Neutrophil (primary cell): ENCODE results near the gene PKD1.

Experiments used
- H3K27ac ChIP-seq: fragments of 200-600 bp; sonication (generic); 2 replicates; pipeline ENCODE4 v1.5.1; 2016; ENCODE audit warnings: mild to moderate bottlenecking, moderate library complexity
- H3K27me3 ChIP-seq: fragments of 200-600 bp; sonication (generic); 2 replicates; pipeline ENCODE4 v1.6.0; 2016; ENCODE audit warnings: mild to moderate bottlenecking
- H3K36me3 ChIP-seq: fragments of 200-600 bp; sonication (generic); 2 replicates; pipeline ENCODE4 v1.5.1; 2017
- H3K4me1 ChIP-seq, 2 experiments: fragments of 200-600 bp in 1 of 2; sonication (generic) in 1 of 2; 1 replicate in 1 of 2; 2 replicates in 1 of 2; pipeline versions ENCODE4 v1.5.1 to v1.6.1; 2013 to 2016; ENCODE audit warnings: low read depth in 1 of 2, low read length in 1 of 2, mild to moderate bottlenecking in 1 of 2, moderate library complexity in 1 of 2; ENCODE audit not compliant: control insufficient read depth in 1 of 2, insufficient read depth in 1 of 2
- H3K4me3 ChIP-seq, 2 experiments: fragments of 200-600 bp in 1 of 2; sonication (generic) in 1 of 2; 1 replicate in 1 of 2; 2 replicates in 1 of 2; pipeline ENCODE4 v1.5.1; 2013 to 2016; ENCODE audit warnings: low read depth in 1 of 2, low read length in 1 of 2, mild to moderate bottlenecking in 1 of 2, moderate library complexity in 1 of 2
- H3K9me3 ChIP-seq: fragments of 200-600 bp; sonication (generic); 2 replicates; pipeline ENCODE4 v1.5.1; 2016
- TF ChIP-seq, protein P1 (sequence below): fragments of 200-600 bp; sonication (generic); IDR thresholded peaks from 2 replicates; pipeline ENCODE4 v1.5.1; 2016; ENCODE audit warnings: antibody characterized with exemption

Gene PKD1

DNA sequence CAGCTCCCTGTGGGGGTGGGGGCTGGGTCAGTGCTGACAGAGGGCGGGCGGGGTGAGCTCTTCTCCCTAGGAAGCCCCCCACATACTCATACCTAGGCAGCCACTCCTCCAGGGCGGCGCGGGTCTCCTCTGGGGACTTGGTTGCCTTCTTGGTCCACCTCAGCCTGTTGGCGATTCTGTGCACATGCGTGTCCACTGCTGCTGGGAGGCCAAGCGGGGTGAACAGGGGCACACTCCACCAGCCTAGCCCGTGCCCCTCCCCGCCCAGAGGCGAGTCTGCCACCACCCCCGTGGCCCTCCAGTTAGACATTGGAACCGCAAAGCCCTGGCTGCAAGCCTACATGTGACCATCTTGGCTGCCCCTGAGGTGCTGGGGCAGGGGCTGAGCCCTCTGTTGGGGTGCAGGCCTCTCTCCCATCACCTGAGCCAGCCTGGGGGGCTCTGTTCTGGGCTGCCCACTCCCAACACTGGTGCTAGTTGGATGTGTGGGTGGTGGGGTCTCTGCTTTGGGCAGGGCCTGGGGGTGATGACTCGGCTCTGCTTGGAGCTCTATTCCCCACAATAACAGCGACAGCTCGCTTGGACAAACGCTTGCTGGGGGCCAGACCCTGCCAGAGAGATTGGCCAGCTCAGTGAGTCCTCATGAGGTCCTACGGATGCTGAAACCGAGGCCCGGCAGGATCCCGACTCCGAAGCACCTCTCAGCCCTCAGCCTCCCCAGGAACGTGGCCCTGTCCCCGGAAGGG, 95.5 kb downstream of the PKD1 start:
- no peaks in the 10 kb centered on the region for H3K36me3 ChIP-seq
- H3K9me3 ChIP-seq: no peaks in the 10 kb centered on the region
- H3K27ac ChIP-seq: no peak overlapping the region
- TF ChIP-seq, protein P1, sequence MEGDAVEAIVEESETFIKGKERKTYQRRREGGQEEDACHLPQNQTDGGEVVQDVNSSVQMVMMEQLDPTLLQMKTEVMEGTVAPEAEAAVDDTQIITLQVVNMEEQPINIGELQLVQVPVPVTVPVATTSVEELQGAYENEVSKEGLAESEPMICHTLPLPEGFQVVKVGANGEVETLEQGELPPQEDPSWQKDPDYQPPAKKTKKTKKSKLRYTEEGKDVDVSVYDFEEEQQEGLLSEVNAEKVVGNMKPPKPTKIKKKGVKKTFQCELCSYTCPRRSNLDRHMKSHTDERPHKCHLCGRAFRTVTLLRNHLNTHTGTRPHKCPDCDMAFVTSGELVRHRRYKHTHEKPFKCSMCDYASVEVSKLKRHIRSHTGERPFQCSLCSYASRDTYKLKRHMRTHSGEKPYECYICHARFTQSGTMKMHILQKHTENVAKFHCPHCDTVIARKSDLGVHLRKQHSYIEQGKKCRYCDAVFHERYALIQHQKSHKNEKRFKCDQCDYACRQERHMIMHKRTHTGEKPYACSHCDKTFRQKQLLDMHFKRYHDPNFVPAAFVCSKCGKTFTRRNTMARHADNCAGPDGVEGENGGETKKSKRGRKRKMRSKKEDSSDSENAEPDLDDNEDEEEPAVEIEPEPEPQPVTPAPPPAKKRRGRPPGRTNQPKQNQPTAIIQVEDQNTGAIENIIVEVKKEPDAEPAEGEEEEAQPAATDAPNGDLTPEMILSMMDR: no peak
- H3K4me1 ChIP-seq: no peaks in the 10 kb centered on the region
- H3K4me3 ChIP-seq: no peak overlapping the region
- peaks cover 14% of the 10 kb centered on the region for H3K27me3 ChIP-seq

DNA sequence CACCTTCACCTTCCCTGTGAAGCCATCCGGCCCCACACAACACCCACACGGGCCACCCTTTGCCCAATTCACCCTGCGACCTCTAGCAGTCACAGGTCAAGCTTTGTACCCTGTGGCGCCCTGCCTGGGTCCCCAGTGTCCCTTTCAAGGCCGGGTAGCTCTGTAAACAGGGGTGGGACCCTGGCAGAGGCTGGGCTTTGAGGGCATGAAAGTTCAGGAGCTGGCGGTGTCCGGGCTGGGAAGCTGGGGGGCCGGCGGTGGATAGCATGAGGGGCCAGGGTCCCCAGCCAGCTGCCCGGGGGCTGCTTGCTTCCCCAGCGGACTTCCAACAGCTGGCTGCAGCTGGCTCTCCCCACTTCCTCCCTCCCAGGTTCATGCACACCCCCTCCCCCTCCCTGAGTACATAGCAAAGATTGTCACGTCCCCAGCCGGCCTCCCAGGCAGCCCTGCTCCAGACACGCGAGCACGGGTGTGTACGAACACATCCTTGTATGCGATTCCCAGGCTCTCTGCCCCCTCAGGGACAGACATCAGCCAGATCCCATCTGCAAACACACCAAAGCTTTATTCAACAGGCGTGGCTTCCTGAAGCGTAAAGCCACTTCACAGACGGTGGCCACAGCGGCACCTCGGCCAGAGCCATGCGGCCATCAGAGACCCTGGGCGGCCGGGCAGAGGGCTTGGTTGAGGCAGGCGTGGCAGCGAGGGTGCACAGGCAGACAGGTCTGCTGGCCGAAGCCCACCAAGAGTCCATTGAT, 96.2 kb downstream of the PKD1 start:
- H3K4me3 ChIP-seq: no peak overlapping the region
- no peak overlapping the region for H3K27ac ChIP-seq
- peaks cover 15% of the 10 kb centered on the region for H3K27me3 ChIP-seq
- H3K4me1 ChIP-seq: no peaks in the 10 kb centered on the region
- no peaks in the 10 kb centered on the region for H3K9me3 ChIP-seq
- TF ChIP-seq, protein P1: no peak
- no peaks in the 10 kb centered on the region for H3K36me3 ChIP-seq
